ENCODE data around the gene ZXDA. TPM values are rescaled to one million over a fixed set of nuclear protein-coding genes. Genes with fewer than 3 reads are reported as not detected.

The ZXDA gene
- total and polyA plus RNA-seq, 9 of the 15 experiments (the other 6 are each of a cell fraction or from before 2014, with no cell fraction given), result 0.01 to 0.51 (median 0.28) TPM; not detected in 1

DNA sequence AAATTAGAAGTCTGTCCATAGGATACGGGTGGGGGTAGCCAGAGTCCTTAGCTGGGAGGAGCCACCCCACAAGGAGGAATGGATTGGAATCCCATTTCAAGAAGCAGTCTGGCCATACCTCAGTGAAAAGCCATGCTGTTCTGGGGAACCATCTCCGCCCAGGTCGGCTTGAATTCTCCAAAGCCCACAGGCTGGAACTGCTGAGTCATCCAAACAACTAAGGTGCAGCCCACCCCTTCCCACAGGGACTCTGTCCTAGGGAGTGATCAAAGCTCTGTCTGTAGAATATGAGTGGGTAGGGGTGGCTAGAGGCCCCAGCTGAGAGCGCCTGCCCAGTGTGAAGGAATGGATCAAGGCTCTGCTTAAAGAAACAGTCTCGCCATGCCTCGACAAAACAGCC is 38.8 kb downstream of the ZXDA start:
- DNase-seq (ENCODE audit: extremely low read depth in 1 of 4, low spot score in 3 of 4), result no peak
- BruUV-seq (replicated peaks), result no TSS peak
- no peak for FAIRE-seq
- ChIA-PET POLR2A (no interaction called here), CTCF (ENCODE audit: low intra/inter-chr PET ratio) (no interaction called here)
- Histone ChIP-seq H3K4me2 (ENCODE audit: insufficient read depth, low read length) (no peak overlapping the region), H3K36me3 (ENCODE audit: control insufficient read depth, insufficient read depth, low read length) (no peaks in the 10 kb centered on the region), H3K4me3 (no peak overlapping the region), H3K9ac (ENCODE audit: insufficient read depth in 1 of 2, low read depth in 2 of 2, low read length in 2 of 2) (no peak overlapping the region), H2AFZ (ENCODE audit: low read depth, low read length) (no peak overlapping the region), H3K27ac (ENCODE audit: extremely low read depth, low read depth, low read length) (no peak overlapping the region), H4K20me1 (replicated peaks; ENCODE audit: control insufficient read depth, insufficient read depth, low read length) (no peaks in the 10 kb centered on the region), H3K9me3 (replicated peaks; ENCODE audit: control insufficient read depth, insufficient read depth, low read depth, low read length) (no peaks in the 10 kb centered on the region), H3K4me1 (replicated peaks in 1 of 2; ENCODE audit: control insufficient read depth in 2 of 2, insufficient read depth in 2 of 2, low read length in 2 of 2) (no peaks in the 10 kb centered on the region), H3K79me2 (ENCODE audit: control insufficient read depth, insufficient read depth, low read length) (no peaks in the 10 kb centered on the region), H3K27me3 (ENCODE audit: control insufficient read depth in 2 of 2, insufficient read depth in 2 of 2, low read length in 2 of 2) (no peaks in the 10 kb centered on the region), H3K9me1 (ENCODE audit: control insufficient read depth, insufficient read depth, low read length) (no peaks in the 10 kb centered on the region)
- no peak for ATAC-seq
- TF ChIP-seq MIER1 (IDR thresholded peaks at IDR 0.05; ENCODE audit: low read depth) (no peak), ZNF134 (CRISPR knock-in tag; conservative IDR thresholded peaks at IDR 0.05) (no peak), ZNF184 (CRISPR knock-in tag; IDR thresholded peaks at IDR 0.05) (no peak), MECOM (CRISPR knock-in tag; IDR thresholded peaks at IDR 0.05) (no peak), PHTF2 (CRISPR knock-in tag; IDR thresholded peaks at IDR 0.05) (no peak), ZNF717 (CRISPR knock-in tag; IDR thresholded peaks at IDR 0.05) (no peak), ZNF445 (CRISPR knock-in tag; IDR thresholded peaks at IDR 0.05; ENCODE audit: low read depth) (no peak), STAT5A (IDR thresholded peaks at IDR 0.05; ENCODE audit: borderline replicate concordance, low read length) (no peak), KAT2B (IDR thresholded peaks at IDR 0.05; ENCODE audit: low read depth, low read length) (no peak)
- in situ Hi-C loops (cut with MboI) (no loop called here), intact Hi-C loops (cut with micrococcal nuclease) (no loop called here)
- WGBS (ENCODE audit: insufficient coverage, low coverage, missing lambda C conversion rate), result 0% methylated on average over 2 of the region's 6 CpGs

Other genes with a start within 250 kb of the ZXDA start
- not detected in 2 replicates for gene NLRP2B, start 230.2 kb downstream of the ZXDA start, total RNA-seq (2014; rRNA removed)
- gene NLRP2B, start 230.2 kb downstream of the ZXDA start, total RNA-seq (2014; rRNA removed; fragmentation: Illumina TruSeq; extraction: Trizol), result not detected in 2 replicates
- not detected in 2 replicates for gene NLRP2B, start 230.2 kb downstream of the ZXDA start, total RNA-seq (2015; rRNA removed; fragmentation: Illumina TruSeq; extraction: Trizol)
- gene NLRP2B, start 230.2 kb downstream of the ZXDA start, total RNA-seq (2021), result not detected in 2 replicates
- gene NLRP2B, start 230.2 kb downstream of the ZXDA start, polyA plus RNA-seq (2011; rRNA removed), result not detected in 2 replicates
- not detected in 2 replicates for gene NLRP2B, start 230.2 kb downstream of the ZXDA start, polyA plus RNA-seq (2014; fragmentation: Illumina TruSeq; extraction: Trizol)
- not detected for gene NLRP2B, start 230.2 kb downstream of the ZXDA start, polyA plus RNA-seq (2014; fragmentation: Nextera tagmentation; extraction: Ambion mirVana)
- not detected in 2 replicates for gene NLRP2B, start 230.2 kb downstream of the ZXDA start, polyA plus RNA-seq (2014; rRNA removed)

Measured in K562 (cell line).